Endothelial cell of umbilical vein (primary cell): ENCODE measurements around the gene EIF4E. TPM values are rescaled to one million over a fixed set of nuclear protein-coding genes. Genes with fewer than 3 reads are reported as not detected.
A peak's percentile ranks its signal among the peaks of the same experiment; 100 is the strongest.
"Not testable (repeated sequence)": the region's sequence is repeated elsewhere in the genome, so short reads cannot be mapped to it uniquely, and the experiment has no call there.

Experiments
- BruUV-seq: library from RNA; stranded (reverse); fragments of 400-500 nt; replicated peaks from 2 replicates; lab custom pipeline; 2021; lab: Mats Ljungman, UMichigan
- CTCF ChIA-PET: fragments of 300-600, 350-600 bp; sonication (Branson Sonifier 250); formaldehyde crosslinking; loops from one replicate; lab custom pipeline; 2021; ENCODE audit warnings: antibody characterized with exemption, inconsistent platforms; lab: Charles Lee
- POLR2A ChIA-PET: fragments of 300-600, 350-600 bp; sonication (Branson Sonifier 250); formaldehyde crosslinking; loops from one replicate; lab custom pipeline; 2021; ENCODE audit warnings: antibody characterized with exemption, inconsistent platforms; lab: Charles Lee
- DNase-seq: peaks from one replicate; pipeline ENCODE4 v3.0.0-alpha.2; 2011; ENCODE audit warnings: low read depth, low spot score
- FAIRE-seq: peaks from 2 replicates; lab custom pipeline; 2011; peaks lifted over from hg19 to GRCh38; lab: Jason Lieb, UNC
- H2AFZ ChIP-seq: 2 replicates; pipeline ENCODE4 v1.6.0; 2012; ENCODE audit warnings: low read depth, low read length, control low read depth, inconsistent platforms
- H3K27ac ChIP-seq: 2 replicates; pipeline ENCODE4 v1.5.1; 2011; ENCODE audit warnings: low read depth, mild to moderate bottlenecking, control low read depth, low read length, moderate library complexity; ENCODE audit not compliant: insufficient read depth
- H3K27me3 ChIP-seq, 2 experiments: 2 replicates each; pipeline versions ENCODE4 v1.6.0 to v1.6.1; 2011; ENCODE audit warnings: low read length in 2 of 2, mixed read lengths in 1 of 2; ENCODE audit not compliant: control insufficient read depth in 2 of 2, insufficient read depth in 2 of 2
- H3K36me3 ChIP-seq, 2 experiments: 2 replicates in 1 of 2; 3 replicates in 1 of 2; pipeline ENCODE4 v1.5.1; 2011; ENCODE audit warnings: low read length in 2 of 2, mild to moderate bottlenecking in 1 of 2, moderate library complexity in 1 of 2; ENCODE audit not compliant: control insufficient read depth in 2 of 2, insufficient read depth in 2 of 2; ENCODE audit errors: extremely low read depth in 1 of 2
- H3K4me1 ChIP-seq: 3 replicates; pipeline ENCODE4 v1.5.1; 2011; ENCODE audit warnings: mild to moderate bottlenecking, low read length; ENCODE audit not compliant: control insufficient read depth, insufficient read depth; ENCODE audit errors: extremely low read depth
- H3K4me2 ChIP-seq: 2 replicates; pipeline ENCODE4 v1.6.1; 2011; ENCODE audit warnings: low read length, control low read depth, mixed read lengths; ENCODE audit not compliant: insufficient read depth
- H3K4me3 ChIP-seq, 3 experiments: fragments of 200-600 bp in 1 of 3; sonication (generic), shearing (Covaris generic) in 1 of 3; replicated peaks in 1 of 3; 2 replicates each; pipeline ENCODE4 v1.5.1; 2011 to 2016; ENCODE audit warnings: control low read depth in 3 of 3, low read length in 3 of 3, mild to moderate bottlenecking in 2 of 3, inconsistent platforms in 1 of 3, low read depth in 1 of 3, moderate library complexity in 1 of 3; ENCODE audit not compliant: insufficient read depth in 1 of 3
- H3K79me2 ChIP-seq: 2 replicates; pipeline ENCODE4 v1.6.0; 2012; ENCODE audit warnings: low read length, inconsistent platforms; ENCODE audit not compliant: control insufficient read depth, insufficient read depth
- H3K9ac ChIP-seq: replicated peaks from 2 replicates; pipeline ENCODE3; 2011; ENCODE audit warnings: low read length, control low read depth; ENCODE audit not compliant: insufficient read depth; ENCODE audit errors: extremely low read depth
- H3K9me1 ChIP-seq: replicated peaks from 3 replicates; pipeline ENCODE4 v1.6.0; 2011; ENCODE audit warnings: mild to moderate bottlenecking, low read length; ENCODE audit not compliant: control insufficient read depth, insufficient read depth; ENCODE audit errors: extremely low read depth
- H3K9me3 ChIP-seq: replicated peaks from 2 replicates; pipeline ENCODE4 v1.5.1; 2012; ENCODE audit warnings: low read length, inconsistent platforms; ENCODE audit not compliant: control insufficient read depth, insufficient read depth
- H4K20me1 ChIP-seq: replicated peaks from 2 replicates; pipeline ENCODE3; 2011; ENCODE audit warnings: mild to moderate bottlenecking, low read length; ENCODE audit not compliant: control insufficient read depth, insufficient read depth; ENCODE audit errors: extremely low read depth
- EZH2 ChIP-seq: IDR thresholded peaks from 2 replicates; pipeline ENCODE4 v1.6.1; 2012; ENCODE audit warnings: borderline replicate concordance, low read depth, mild to moderate bottlenecking, moderate library complexity, low read length, inconsistent platforms; ENCODE audit not compliant: severe bottlenecking
- FOS ChIP-seq: IDR thresholded peaks from 2 replicates; pipeline ENCODE4 v1.6.1; 2011; ENCODE audit warnings: mild to moderate bottlenecking, low read length, moderate library complexity, borderline replicate concordance; ENCODE audit not compliant: insufficient read depth
- GATA2 ChIP-seq: IDR thresholded peaks from 2 replicates; pipeline ENCODE4 v1.7.0; 2011; ENCODE audit warnings: low read depth, mild to moderate bottlenecking, moderate library complexity, mixed read lengths, low read length; ENCODE audit not compliant: insufficient read length, insufficient read depth
- JUN ChIP-seq: IDR thresholded peaks from 2 replicates; pipeline ENCODE4 v1.6.1; 2011; ENCODE audit warnings: borderline replicate concordance, low read depth; ENCODE audit not compliant: insufficient read length, insufficient read depth
- MYC ChIP-seq: IDR thresholded peaks from one replicate; pipeline ENCODE4 v1.6.1; 2011; ENCODE audit warnings: mild to moderate bottlenecking, low read depth, low read length
- POLR2A ChIP-seq: IDR thresholded peaks from 2 replicates; pipeline ENCODE4 v1.6.1; 2012; ENCODE audit warnings: low read depth, mild to moderate bottlenecking, control low read depth, low read length
- POLR2AphosphoS5 ChIP-seq: IDR thresholded peaks from 2 replicates; pipeline ENCODE4 v1.6.1; 2012; ENCODE audit warnings: low read depth, mild to moderate bottlenecking, control low read depth, low read length, moderate library complexity; ENCODE audit not compliant: insufficient read depth
- dilution Hi-C: fragments of 300-500 bp; cut with MboI; formaldehyde crosslinking; loops from one replicate; pipeline ENCODE4 v1.15.0; 2019; ENCODE audit warnings: low sequenced_read_pairs; ENCODE audit not compliant: extremely low pct_ligation_motif_present
- intact Hi-C: fragments of 100-400 bp; cut with micrococcal nuclease; formaldehyde crosslinking; loops from one replicate; pipeline ENCODE4 v1.10.0; 2022
- polyA plus RNA-seq, 4 experiments: library from polyadenylated mRNA; depleted of rRNA in 3 of 4; stranded (reverse) in 3 of 4; unstranded in 1 of 4; fragments of >200 nt; gene quantifications; 2 replicates each; pipeline versions ENCODE4 v1.2.1 to v1.2.3, GENCODE V29; 2011 to 2012; ENCODE audit warnings: missing spikeins in 1 of 4
- total RNA-seq: library from RNA; stranded (reverse); gene quantifications from 2 replicates; pipeline ENCODE4 v1.2.3, GENCODE V29; 2021
- TF ChIP-seq, protein P1 (sequence below), 2 donors: IDR thresholded peaks; 1 replicate in 1 of 2; 2 replicates in 1 of 2; pipeline ENCODE4 v1.5.1; 2011; ENCODE audit warnings: low read length in 2 of 2, mild to moderate bottlenecking in 2 of 2, moderate library complexity in 2 of 2, control low read depth in 1 of 2, inconsistent platforms in 1 of 2, low read depth in 1 of 2; ENCODE audit not compliant: insufficient read depth in 1 of 2; ENCODE audit errors: extremely low read depth in 1 of 2
- TF ChIP-seq, protein P2 (sequence below): IDR thresholded peaks from 2 replicates; pipeline ENCODE4 v1.6.1; 2011; ENCODE audit not compliant: insufficient read depth, insufficient read length

The EIF4E gene
- total and polyA plus RNA-seq, 2 donors (not counting 3 experiments of a cell fraction or from before 2014, with no cell fraction given), result 40.3 to 107 TPM

DNA sequence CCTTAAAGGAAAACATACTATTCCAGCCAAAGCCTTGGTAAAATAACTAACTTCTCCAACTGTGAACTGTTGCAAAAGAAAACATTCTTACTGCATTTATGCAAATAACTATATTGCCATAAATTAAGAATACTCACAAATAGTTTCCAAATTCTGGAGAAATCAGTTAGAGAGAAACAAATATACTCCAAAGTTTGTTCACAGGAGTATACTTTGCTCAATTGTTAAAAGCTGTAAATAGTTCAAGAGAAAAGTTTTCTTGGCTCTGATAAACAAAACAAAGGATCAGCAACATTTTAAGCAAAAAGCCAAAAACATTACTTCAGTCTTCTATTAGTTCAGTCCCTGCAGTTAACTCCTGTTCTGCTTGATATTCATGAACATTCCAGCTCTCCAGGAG lies 83.0 kb downstream of the EIF4E start:
- Histone ChIP-seq H3K27me3 (no peaks in the 10 kb centered on the region), H3K4me1 (no peaks in the 10 kb centered on the region), H4K20me1 (no peaks in the 10 kb centered on the region), H2AFZ (no peak overlapping the region), H3K79me2 (no peaks in the 10 kb centered on the region), H3K9me1 (no peaks in the 10 kb centered on the region), H3K27ac (no peak overlapping the region), H3K4me2 (no peak overlapping the region), H3K9me3 (no peaks in the 10 kb centered on the region), H3K36me3 (no peaks in the 10 kb centered on the region), H3K4me3 (no peak overlapping the region), H3K9ac (no peak overlapping the region)
- DNase-seq, result no peak
- intact Hi-C loops (no loop called here), dilution Hi-C loops (no loop called here)
- FAIRE-seq, result peak; percentile 26
- TF ChIP-seq, protein P1, sequence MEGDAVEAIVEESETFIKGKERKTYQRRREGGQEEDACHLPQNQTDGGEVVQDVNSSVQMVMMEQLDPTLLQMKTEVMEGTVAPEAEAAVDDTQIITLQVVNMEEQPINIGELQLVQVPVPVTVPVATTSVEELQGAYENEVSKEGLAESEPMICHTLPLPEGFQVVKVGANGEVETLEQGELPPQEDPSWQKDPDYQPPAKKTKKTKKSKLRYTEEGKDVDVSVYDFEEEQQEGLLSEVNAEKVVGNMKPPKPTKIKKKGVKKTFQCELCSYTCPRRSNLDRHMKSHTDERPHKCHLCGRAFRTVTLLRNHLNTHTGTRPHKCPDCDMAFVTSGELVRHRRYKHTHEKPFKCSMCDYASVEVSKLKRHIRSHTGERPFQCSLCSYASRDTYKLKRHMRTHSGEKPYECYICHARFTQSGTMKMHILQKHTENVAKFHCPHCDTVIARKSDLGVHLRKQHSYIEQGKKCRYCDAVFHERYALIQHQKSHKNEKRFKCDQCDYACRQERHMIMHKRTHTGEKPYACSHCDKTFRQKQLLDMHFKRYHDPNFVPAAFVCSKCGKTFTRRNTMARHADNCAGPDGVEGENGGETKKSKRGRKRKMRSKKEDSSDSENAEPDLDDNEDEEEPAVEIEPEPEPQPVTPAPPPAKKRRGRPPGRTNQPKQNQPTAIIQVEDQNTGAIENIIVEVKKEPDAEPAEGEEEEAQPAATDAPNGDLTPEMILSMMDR (IDR thresholded peaks at IDR 0.05; ENCODE audit: extremely low read depth in 1 of 2, insufficient read depth in 1 of 2, low read depth in 1 of 2, low read length in 2 of 2), result no peak
- TF ChIP-seq, protein P2, sequence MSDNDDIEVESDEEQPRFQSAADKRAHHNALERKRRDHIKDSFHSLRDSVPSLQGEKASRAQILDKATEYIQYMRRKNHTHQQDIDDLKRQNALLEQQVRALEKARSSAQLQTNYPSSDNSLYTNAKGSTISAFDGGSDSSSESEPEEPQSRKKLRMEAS, result no peak
- TF ChIP-seq POLR2A (no peak), FOS (no peak), POLR2AphosphoS5 (no peak), GATA2 (no peak), MYC (no peak), EZH2 (no peak), JUN (no peak)
- ChIA-PET POLR2A (no interaction called here), CTCF (no interaction called here)
- no TSS peak for BruUV-seq

DNA sequence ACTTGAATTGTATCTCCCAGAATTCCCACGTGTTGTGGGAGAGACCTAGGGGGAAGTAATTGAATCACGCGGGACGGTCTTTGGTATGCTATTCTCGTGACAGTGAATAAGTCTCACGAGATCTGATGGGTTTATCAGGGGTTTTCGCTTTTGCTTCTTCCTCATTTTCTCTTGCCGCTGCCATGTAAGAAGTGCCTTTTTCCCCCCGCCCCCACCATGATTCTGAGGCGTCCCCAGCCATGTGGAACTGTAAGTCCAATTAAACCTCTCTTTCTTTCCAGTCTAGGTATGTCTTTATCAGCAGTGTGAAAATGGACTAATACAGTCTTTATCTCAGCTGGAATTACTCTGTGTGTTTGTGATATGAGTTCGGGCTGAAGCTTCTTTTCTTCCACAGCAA lies 86.0 kb downstream of the EIF4E start:
- BruUV-seq, H3K9ac ChIP-seq, H3K9me3 ChIP-seq, POLR2A ChIA-PET, H3K79me2 ChIP-seq, H2AFZ ChIP-seq, dilution Hi-C loops, intact Hi-C loops, H3K36me3 ChIP-seq, H3K27me3 ChIP-seq, H4K20me1 ChIP-seq, DNase-seq, H3K27ac ChIP-seq, H3K4me3 ChIP-seq, H3K4me2 ChIP-seq, FAIRE-seq, H3K9me1 ChIP-seq, H3K4me1 ChIP-seq: not testable (repeated sequence)
- CTCF ChIA-PET, result interaction anchor here (0.7 kb wide), 1 partner anchor 9 kb away, joined by 3 read pairs; no protein-coding TSS in a partner anchor
